ENCODE results near the gene MED22.
"Not testable (repeated sequence)": the region's sequence is repeated elsewhere in the genome, so short reads cannot be mapped to it uniquely, and the experiment has no call there.

- TF ChIP-seq, protein P1, sequence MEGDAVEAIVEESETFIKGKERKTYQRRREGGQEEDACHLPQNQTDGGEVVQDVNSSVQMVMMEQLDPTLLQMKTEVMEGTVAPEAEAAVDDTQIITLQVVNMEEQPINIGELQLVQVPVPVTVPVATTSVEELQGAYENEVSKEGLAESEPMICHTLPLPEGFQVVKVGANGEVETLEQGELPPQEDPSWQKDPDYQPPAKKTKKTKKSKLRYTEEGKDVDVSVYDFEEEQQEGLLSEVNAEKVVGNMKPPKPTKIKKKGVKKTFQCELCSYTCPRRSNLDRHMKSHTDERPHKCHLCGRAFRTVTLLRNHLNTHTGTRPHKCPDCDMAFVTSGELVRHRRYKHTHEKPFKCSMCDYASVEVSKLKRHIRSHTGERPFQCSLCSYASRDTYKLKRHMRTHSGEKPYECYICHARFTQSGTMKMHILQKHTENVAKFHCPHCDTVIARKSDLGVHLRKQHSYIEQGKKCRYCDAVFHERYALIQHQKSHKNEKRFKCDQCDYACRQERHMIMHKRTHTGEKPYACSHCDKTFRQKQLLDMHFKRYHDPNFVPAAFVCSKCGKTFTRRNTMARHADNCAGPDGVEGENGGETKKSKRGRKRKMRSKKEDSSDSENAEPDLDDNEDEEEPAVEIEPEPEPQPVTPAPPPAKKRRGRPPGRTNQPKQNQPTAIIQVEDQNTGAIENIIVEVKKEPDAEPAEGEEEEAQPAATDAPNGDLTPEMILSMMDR (IDR thresholded peaks at IDR 0.05 in 8 of 11, conservative IDR thresholded peaks at IDR 0.05 in 3 of 11) = not testable (repeated sequence)
- not testable (repeated sequence) for TF ChIP-seq POLR2A (IDR thresholded peaks at IDR 0.05)
These were observed 44.4 kb upstream of the MED22 start for GRCh38 chr9:133392308-133392707.

Measured in spleen (tissue), 7 donors.